GM12873 (cell line): ENCODE data around the gene EPHA8.

Source experiments
- TF ChIP-seq, protein P1 (sequence below): IDR thresholded peaks from 2 replicates; pipeline ENCODE4 v1.5.1; 2012; ENCODE audit warnings: low read depth, mild to moderate bottlenecking, moderate library complexity, low read length, control low read depth; ENCODE audit not compliant: insufficient read depth; ENCODE audit errors: missing control alignments

EPHA8 gene

DNA sequence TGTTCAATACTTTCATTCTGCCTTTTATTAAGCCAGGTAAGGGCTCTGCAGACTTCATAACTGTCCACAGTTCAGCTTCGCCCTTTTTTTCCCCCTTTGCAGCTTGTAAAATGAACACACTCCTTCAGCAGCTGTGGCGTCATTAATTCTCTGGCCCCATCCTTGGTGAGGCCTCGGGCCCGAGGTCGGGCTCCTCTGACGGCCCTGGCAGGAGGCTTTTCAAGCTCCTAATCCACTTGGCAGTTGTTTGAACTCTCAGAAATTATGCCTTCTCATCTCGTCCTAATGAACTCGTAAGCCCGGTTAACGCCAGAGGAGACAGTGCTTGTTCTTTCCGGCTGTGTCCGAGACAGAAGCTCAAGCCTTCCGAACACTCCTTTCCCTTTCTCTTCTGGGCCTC, 18.1 kb upstream of the EPHA8 start:
- TF ChIP-seq, protein P1, sequence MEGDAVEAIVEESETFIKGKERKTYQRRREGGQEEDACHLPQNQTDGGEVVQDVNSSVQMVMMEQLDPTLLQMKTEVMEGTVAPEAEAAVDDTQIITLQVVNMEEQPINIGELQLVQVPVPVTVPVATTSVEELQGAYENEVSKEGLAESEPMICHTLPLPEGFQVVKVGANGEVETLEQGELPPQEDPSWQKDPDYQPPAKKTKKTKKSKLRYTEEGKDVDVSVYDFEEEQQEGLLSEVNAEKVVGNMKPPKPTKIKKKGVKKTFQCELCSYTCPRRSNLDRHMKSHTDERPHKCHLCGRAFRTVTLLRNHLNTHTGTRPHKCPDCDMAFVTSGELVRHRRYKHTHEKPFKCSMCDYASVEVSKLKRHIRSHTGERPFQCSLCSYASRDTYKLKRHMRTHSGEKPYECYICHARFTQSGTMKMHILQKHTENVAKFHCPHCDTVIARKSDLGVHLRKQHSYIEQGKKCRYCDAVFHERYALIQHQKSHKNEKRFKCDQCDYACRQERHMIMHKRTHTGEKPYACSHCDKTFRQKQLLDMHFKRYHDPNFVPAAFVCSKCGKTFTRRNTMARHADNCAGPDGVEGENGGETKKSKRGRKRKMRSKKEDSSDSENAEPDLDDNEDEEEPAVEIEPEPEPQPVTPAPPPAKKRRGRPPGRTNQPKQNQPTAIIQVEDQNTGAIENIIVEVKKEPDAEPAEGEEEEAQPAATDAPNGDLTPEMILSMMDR = no peak

GRCh38 chr1:22547186-22547817, 16.0 kb upstream of the EPHA8 start:
- TF ChIP-seq, protein P1 = no peak

GRCh38 chr1:22547818-22548462, 15.3 kb upstream of the EPHA8 start:
- TF ChIP-seq, protein P1 = no peak

DNA sequence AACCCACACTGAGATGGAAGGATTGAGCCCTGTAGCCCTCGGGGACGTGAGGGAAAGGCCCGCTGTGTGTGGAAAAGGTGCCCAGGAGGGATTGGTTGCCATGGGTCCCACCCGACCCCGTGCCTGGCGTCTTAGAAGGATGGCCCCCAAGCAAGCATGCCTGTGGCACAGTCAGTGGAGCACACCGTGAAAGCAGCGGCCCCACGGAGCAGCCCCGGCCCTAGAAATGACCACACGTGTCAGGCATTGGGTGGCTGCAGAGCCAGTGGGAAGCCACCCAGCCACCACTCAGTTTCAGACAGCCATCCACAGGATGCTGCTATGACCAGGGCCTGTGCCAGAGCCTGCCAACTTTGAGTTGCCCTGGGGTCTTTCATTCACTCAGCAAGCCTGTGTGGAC, 13.3 kb upstream of the EPHA8 start:
- TF ChIP-seq, protein P1 = no peak

DNA sequence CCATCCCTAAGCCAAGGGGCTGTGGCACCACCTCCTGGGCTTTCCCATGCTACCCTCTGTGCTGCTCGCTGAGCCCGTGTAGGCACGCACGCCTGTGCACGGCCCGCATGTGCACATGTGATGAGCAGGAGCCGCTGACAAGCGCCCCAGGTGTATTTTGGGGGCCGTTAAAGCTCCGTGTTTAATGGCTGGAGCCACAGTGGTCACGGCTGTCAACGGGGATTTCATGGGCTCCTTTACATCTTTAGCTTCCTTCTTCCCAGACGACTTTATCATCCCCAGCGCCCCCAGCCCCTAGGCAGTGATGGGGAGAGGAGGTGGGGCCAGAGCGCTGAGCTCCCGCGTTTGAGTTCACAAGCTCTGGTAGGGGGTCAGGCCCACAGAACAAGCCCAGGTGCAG, 11.7 kb upstream of the EPHA8 start:
- TF ChIP-seq, protein P1 = no peak

- TF ChIP-seq, protein P1 = no peak
Observed at GRCh38 chr1:22552021-22552420, 11.3 kb upstream of the EPHA8 start.

DNA sequence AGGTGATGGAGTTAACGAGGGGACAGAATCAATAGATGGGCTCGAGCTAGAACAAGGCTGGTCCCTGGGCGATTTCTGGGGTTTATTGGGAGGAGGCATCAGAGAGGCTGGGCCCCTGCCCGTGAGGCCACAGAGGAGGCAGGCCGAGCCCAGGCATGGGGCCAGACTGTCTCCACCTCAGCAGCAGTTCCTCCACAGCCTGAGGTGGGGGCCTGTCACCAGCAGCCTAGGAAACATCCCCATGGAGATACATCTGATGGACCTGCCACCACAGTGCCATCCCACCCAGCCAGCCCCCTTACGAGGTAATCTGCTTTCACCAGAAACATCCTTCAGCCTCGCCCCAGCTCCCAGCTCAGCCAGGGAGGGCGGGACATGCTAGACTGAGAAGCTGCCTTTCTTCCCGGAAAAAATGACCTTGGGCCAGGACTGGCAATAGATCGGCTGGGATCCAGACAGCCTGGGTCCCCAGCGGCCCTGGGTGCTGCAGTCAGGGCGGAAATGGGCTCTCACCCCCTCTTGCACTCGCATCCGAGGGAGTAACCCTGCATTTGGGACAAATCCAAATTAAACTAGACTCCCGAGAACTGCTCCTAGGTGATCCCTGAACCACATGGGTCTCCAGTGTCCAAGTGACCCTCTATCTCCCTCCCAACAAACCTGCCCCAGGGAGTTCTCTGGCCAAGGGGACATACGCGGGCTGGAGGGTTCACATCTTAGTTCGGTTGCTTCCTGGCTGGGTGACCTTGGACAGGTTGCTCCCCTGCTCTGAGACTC, 10.0 kb upstream of the EPHA8 start:
- TF ChIP-seq, protein P1 = no peak
